CD4-positive, alpha-beta T cell treated with Interleukin-4 for 4 hours (primary cell): Measurements from ENCODE around the gene LONP2.

Experiments used
- DNase-seq: peaks from one replicate; pipeline ENCODE4 v3.0.0-alpha.2; 2020

LONP2 gene

GRCh38 chr16:48405907-48406306, 161.8 kb downstream of the LONP2 start:
- DNase-seq: no peak
